WTC11 (cell line): ENCODE data around the gene TSPAN18. TPM values are rescaled to one million over a fixed set of nuclear protein-coding genes. Genes with fewer than 3 reads are reported as not detected.

Experiments used
- ATAC-seq: fragments of 200-7000 bp; cut with Tn5 transposase; 2 replicates; pipeline ENCODE4 v1.10.0; 2021; ENCODE audit warnings: mild to moderate bottlenecking, moderate library complexity
- CTCF ChIA-PET: fragments of 300-600 bp; sonication (Branson Sonifier 250); formaldehyde crosslinking; loops from one replicate; lab custom pipeline; 2021; ENCODE audit warnings: antibody characterized with exemption; lab: Charles Lee
- POLR2A ChIA-PET: fragments of 350-600 bp; sonication (Branson Sonifier 250); formaldehyde crosslinking; loops from one replicate; lab custom pipeline; 2021; ENCODE audit warnings: antibody characterized with exemption; lab: Charles Lee
- DNase-seq: peaks from one replicate; pipeline ENCODE4 v3.0.0; 2021; ENCODE audit warnings: low spot score
- H3K27ac Mint-ChIP-seq: 2 replicates; pipeline ENCODE4 v1.8.0; 2021; ENCODE audit warnings: mixed read lengths
- H3K27me3 Mint-ChIP-seq: 2 replicates; pipeline ENCODE4 v1.8.0; 2021; ENCODE audit warnings: low read depth, mild to moderate bottlenecking, moderate library complexity, mixed read lengths
- H3K36me3 Mint-ChIP-seq: 2 replicates; pipeline ENCODE4 v1.8.0; 2021; ENCODE audit warnings: mixed read lengths
- H3K4me1 Mint-ChIP-seq: 2 replicates; pipeline ENCODE4 v1.8.0; 2022; ENCODE audit warnings: mixed read lengths
- H3K4me3 Mint-ChIP-seq: 2 replicates; pipeline ENCODE4 v1.8.0; 2021; ENCODE audit warnings: mild to moderate bottlenecking, moderate library complexity, mixed read lengths
- H3K9me3 Mint-ChIP-seq: 2 replicates; pipeline ENCODE4 v1.8.0; 2021; ENCODE audit warnings: mixed read lengths
- ARID4B ChIP-seq: sonication (generic); formaldehyde crosslinking; IDR thresholded peaks from 2 replicates; pipeline ENCODE4 v1.8.0; 2023; ENCODE audit warnings: missing genetic modification reagents, mild to moderate bottlenecking, borderline replicate concordance
- ATF2 ChIP-seq: sonication (generic); formaldehyde crosslinking; IDR thresholded peaks from 2 replicates; pipeline ENCODE4 v1.8.1; 2022; ENCODE audit warnings: low read depth, missing genetic modification reagents, borderline replicate concordance
- ATF3 ChIP-seq: sonication (generic); formaldehyde crosslinking; conservative IDR thresholded peaks from 2 replicates; pipeline ENCODE4 v1.8.1; 2022; ENCODE audit warnings: mild to moderate bottlenecking, missing genetic modification reagents
- ATF6 ChIP-seq: sonication (generic); formaldehyde crosslinking; IDR thresholded peaks from 2 replicates; pipeline ENCODE4 v1.8.1; 2023; ENCODE audit warnings: mild to moderate bottlenecking, missing genetic modification reagents
- CBFB ChIP-seq: sonication (generic); formaldehyde crosslinking; IDR thresholded peaks from 2 replicates; pipeline ENCODE4 v1.8.1; 2022; ENCODE audit warnings: mild to moderate bottlenecking, low read depth, missing genetic modification reagents
- CTCF ChIP-seq: fragments of 200-600 bp; IDR thresholded peaks from 2 replicates; pipeline ENCODE4 v1.8.0; 2022; ENCODE audit warnings: antibody characterized with exemption
- FOXP1 ChIP-seq: sonication (generic); formaldehyde crosslinking; IDR thresholded peaks from 2 replicates; pipeline ENCODE4 v1.8.0; 2022; ENCODE audit warnings: missing genetic modification reagents, mild to moderate bottlenecking, moderate library complexity, borderline replicate concordance
- MLX ChIP-seq: sonication (generic); formaldehyde crosslinking; IDR thresholded peaks from 2 replicates; pipeline ENCODE4 v1.8.1; 2023; ENCODE audit warnings: mild to moderate bottlenecking, missing genetic modification reagents, moderate library complexity
- RELA ChIP-seq: sonication (generic); formaldehyde crosslinking; IDR thresholded peaks from 2 replicates; pipeline ENCODE4 v1.8.1; 2022; ENCODE audit warnings: missing genetic modification reagents, mild to moderate bottlenecking, borderline replicate concordance
- STAT6 ChIP-seq: sonication (generic); formaldehyde crosslinking; conservative IDR thresholded peaks from 2 replicates; pipeline ENCODE4 v1.8.1; 2023; ENCODE audit warnings: mild to moderate bottlenecking, low read depth, missing genetic modification reagents, moderate library complexity
- total RNA-seq: library from RNA; stranded (reverse); gene quantifications from 3 replicates; pipeline ENCODE4 v1.2.3, GENCODE V29; 2021

The TSPAN18 gene
- total RNA-seq, 1 experiment from 2014 or later = 44.7 TPM

GRCh38 chr11:44938066-44938691 lies 211.4 kb downstream of the TSPAN18 start:
- Mint-ChIP-seq H3K9me3 (peaks cover 4% of the 10 kb centered on the region), H3K4me3 (no peak overlapping the region), H3K36me3 (peaks cover 5% of the 10 kb centered on the region), H3K4me1 (peaks cover 13% of the 10 kb centered on the region), H3K27ac (no peak overlapping the region), H3K27me3 (no peaks in the 10 kb centered on the region; the same call in 1 of the 2 replicates)
- POLR2A ChIA-PET = interaction anchor here (0.7 to 2.6 kb wide), 3 partner anchors 11 to 167 kb away, joined by 3 to 8 read pairs (median 5); no protein-coding TSS in a partner anchor
- ATAC-seq (0 out of 2 replicates have a peak, but pooled peaks have one; percentile 7), DNase-seq (no peak)
- TF ChIP-seq FOXP1 (CRISPR knock-in tag) (0 out of 2 replicates have a peak, but pooled peaks have one; percentile 33), ATF3 (CRISPR knock-in tag) (no peak)
- CTCF ChIA-PET = interaction anchor here (1.1 to 9.2 kb wide), 11 partner anchors 9 to 173 kb away, joined by 3 to 361 read pairs (median 53); no protein-coding TSS in a partner anchor

GRCh38 chr11:44939673-44940395 lies 213.1 kb downstream of the TSPAN18 start:
- Mint-ChIP-seq H3K9me3 (peaks cover 4% of the 10 kb centered on the region), H3K4me3 (no peak overlapping the region), H3K36me3 (peaks cover 5% of the 10 kb centered on the region), H3K4me1 (peaks cover 29% of the 10 kb centered on the region), H3K27me3 (no peaks in the 10 kb centered on the region), H3K27ac (peak overlapping the region; percentile 60; the same call in 1 of the 2 replicates)
- peak; percentile 15; the same call in 1 of the 2 replicates for ATAC-seq
- ChIA-PET POLR2A (no interaction called here), CTCF (interaction anchor here (0.7 to 9.2 kb wide), 8 partner anchors 11 to 171 kb away, joined by 4 to 361 read pairs (median 28); no protein-coding TSS in a partner anchor)
- no peak for DNase-seq
- TF ChIP-seq ATF6 (CRISPR knock-in tag) (no peak), ATF2 (CRISPR knock-in tag) (no peak), CTCF (peak; percentile 31; the same call in 1 of the 2 replicates)

- no peaks in the 10 kb centered on the region for H3K27me3 Mint-ChIP-seq
- H3K36me3 Mint-ChIP-seq = peaks cover 5% of the 10 kb centered on the region
- no peak overlapping the region for H3K4me3 Mint-ChIP-seq
- ChIA-PET POLR2A (no interaction called here), CTCF (interaction anchor here (0.7 to 9.2 kb wide), 11 partner anchors 12 to 214 kb away, joined by 3 to 361 read pairs (median 4); no protein-coding TSS in a partner anchor)
- peaks cover 4% of the 10 kb centered on the region for H3K9me3 Mint-ChIP-seq
- ATAC-seq = no peak
- peaks cover 35% of the 10 kb centered on the region for H3K4me1 Mint-ChIP-seq
- H3K27ac Mint-ChIP-seq = 0 out of 2 replicates have a peak overlapping the region, but pooled peaks have one; percentile 60
- DNase-seq = no peak
- TF ChIP-seq ATF6 (CRISPR knock-in tag) (no peak), STAT6 (CRISPR knock-in tag) (no peak), MLX (no peak), RELA (CRISPR knock-in tag) (no peak), ARID4B (CRISPR knock-in tag) (no peak), FOXP1 (CRISPR knock-in tag) (no peak), CBFB (CRISPR knock-in tag) (no peak)
Measured at GRCh38 chr11:44940404-44940803, 213.6 kb downstream of the TSPAN18 start.
